ENCODE results near the gene SCAP. TPM values are rescaled to one million over a fixed set of nuclear protein-coding genes. Genes with fewer than 3 reads are reported as not detected.
A peak's percentile ranks its signal among the peaks of the same experiment; 100 is the strongest.

SCAP gene
- total RNA-seq, 1 donor from 2014 or later: 103 TPM

DNA sequence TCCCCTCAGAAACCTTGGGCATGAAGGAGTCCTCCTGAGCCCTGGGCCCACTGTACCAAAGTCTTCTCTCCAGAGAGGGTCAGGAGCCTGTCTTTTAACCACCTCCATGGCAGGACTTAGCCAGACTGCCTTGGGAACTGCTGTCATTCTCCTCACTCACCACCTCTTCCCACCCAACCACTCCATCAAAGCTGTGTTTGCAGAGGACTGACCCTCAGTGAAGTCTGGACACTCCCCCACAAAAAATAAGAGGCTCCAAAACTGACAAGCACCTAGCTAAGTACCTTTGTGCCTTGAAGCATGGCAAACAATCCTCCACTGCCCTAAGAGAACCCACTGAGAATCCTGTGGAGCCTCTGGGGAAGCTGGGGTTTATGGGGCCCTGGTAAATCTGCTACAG lies 2.3 kb upstream of the SCAP start:
- Mint-ChIP-seq H3K36me3 (ENCODE audit: low read depth) (no peaks in the 10 kb centered on the region), H3K9me3 (no peaks in the 10 kb centered on the region), H3K4me1 (peaks cover 36% of the 10 kb centered on the region), H3K27ac (ENCODE audit: unreplicated experiment) (no peak overlapping the region), H3K4me3 (peak overlapping the region; percentile 61), H3K27me3 (ENCODE audit: low read depth) (no peaks in the 10 kb centered on the region)
- DNase-seq (ENCODE audit: low read depth, low spot score): no peak
- no peak for TF ChIP-seq CTCF (conservative IDR thresholded peaks at IDR 0.05)

DNA sequence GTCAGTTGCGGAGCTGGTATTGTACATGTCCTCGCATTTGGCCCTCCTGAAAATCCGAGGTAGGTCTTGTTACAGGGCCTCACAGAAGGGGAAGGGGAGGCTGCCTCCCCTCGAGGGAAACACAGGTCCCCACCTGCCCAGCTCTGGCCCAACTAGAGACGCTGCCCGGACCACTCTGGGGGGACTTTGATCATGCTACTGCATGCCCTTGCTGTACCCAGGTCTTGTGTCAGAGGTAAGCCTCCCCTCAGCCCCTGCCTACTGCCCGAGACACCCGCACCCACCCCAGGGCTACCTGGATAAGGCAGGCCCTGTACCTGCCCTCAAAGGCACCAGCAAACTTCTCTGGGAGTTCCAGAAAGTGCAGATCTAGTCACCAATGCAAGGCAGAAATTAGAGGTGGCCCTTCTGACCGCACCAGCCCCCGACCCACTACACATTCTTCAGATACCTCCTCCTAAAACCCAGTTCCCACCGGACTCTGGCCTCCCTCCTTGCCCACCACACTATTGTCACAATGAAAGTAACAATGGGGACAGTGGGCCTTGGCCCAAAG lies 981 bp upstream of the SCAP start:
- H3K27me3 Mint-ChIP-seq (ENCODE audit: low read depth): no peaks in the 10 kb centered on the region
- H3K4me3 Mint-ChIP-seq: peak overlapping the region; percentile 80
- H3K4me1 Mint-ChIP-seq: peaks cover 29% of the 10 kb centered on the region
- no peaks in the 10 kb centered on the region for H3K9me3 Mint-ChIP-seq
- DNase-seq (ENCODE audit: low read depth, low spot score): no peak
- TF ChIP-seq CTCF (conservative IDR thresholded peaks at IDR 0.05): no peak
- H3K27ac Mint-ChIP-seq (ENCODE audit: unreplicated experiment): no peak overlapping the region
- no peaks in the 10 kb centered on the region for H3K36me3 Mint-ChIP-seq (ENCODE audit: low read depth)

GRCh38 chr3:47476330-47476626 lies 537 bp upstream of the SCAP start:
- Mint-ChIP-seq H3K4me1 (peaks cover 27% of the 10 kb centered on the region), H3K36me3 (ENCODE audit: low read depth) (no peaks in the 10 kb centered on the region), H3K4me3 (peak overlapping the region; percentile 90), H3K27ac (ENCODE audit: unreplicated experiment) (no peak overlapping the region), H3K27me3 (ENCODE audit: low read depth) (no peaks in the 10 kb centered on the region), H3K9me3 (no peaks in the 10 kb centered on the region)
- no peak for DNase-seq (ENCODE audit: low read depth, low spot score)
- no peak for TF ChIP-seq CTCF (conservative IDR thresholded peaks at IDR 0.05)

- peaks cover 27% of the 10 kb centered on the region for H3K4me1 Mint-ChIP-seq
- no peak for TF ChIP-seq CTCF (conservative IDR thresholded peaks at IDR 0.05)
- no peaks in the 10 kb centered on the region for H3K9me3 Mint-ChIP-seq
- no peak for DNase-seq (ENCODE audit: low read depth, low spot score)
- peak overlapping the region; percentile 89 for H3K4me3 Mint-ChIP-seq
- peak overlapping the region; percentile 1 for H3K27ac Mint-ChIP-seq (ENCODE audit: unreplicated experiment)
- no peaks in the 10 kb centered on the region for H3K27me3 Mint-ChIP-seq (ENCODE audit: low read depth)
- H3K36me3 Mint-ChIP-seq (ENCODE audit: low read depth): no peaks in the 10 kb centered on the region
Observed at GRCh38 chr3:47475029-47475569, 642 bp downstream of the SCAP start.

DNA sequence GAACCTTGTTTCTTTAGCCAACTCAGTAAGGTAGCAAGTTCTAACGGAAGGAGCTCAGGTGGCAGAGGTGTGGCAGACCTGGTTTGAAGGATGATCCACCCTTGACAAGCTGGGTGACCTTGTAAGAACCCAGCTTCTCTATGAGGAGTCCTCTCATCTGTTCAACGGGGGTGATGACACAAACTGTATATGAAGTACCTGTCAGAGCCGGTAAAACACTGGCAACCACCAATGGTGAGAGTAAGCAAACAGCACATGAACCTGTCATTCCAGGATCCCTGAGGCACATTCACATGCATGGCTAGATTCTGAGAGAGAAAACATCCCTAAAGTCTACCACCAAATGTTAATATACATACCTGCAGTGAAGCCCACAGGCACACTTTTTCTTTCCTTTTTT lies 2.4 kb downstream of the SCAP start:
- Mint-ChIP-seq H3K9me3 (no peaks in the 10 kb centered on the region), H3K4me1 (peaks cover 23% of the 10 kb centered on the region), H3K27ac (ENCODE audit: unreplicated experiment) (no peak overlapping the region), H3K36me3 (ENCODE audit: low read depth) (peaks cover 3% of the 10 kb centered on the region), H3K4me3 (peak overlapping the region; percentile 81), H3K27me3 (ENCODE audit: low read depth) (no peaks in the 10 kb centered on the region)
- no peak for TF ChIP-seq CTCF (conservative IDR thresholded peaks at IDR 0.05)
- no peak for DNase-seq (ENCODE audit: low read depth, low spot score)
